HepG2 (cell line): ENCODE results near the gene PUS7. TPM values are rescaled to one million over a fixed set of nuclear protein-coding genes. Genes with fewer than 3 reads are reported as not detected.
A peak's percentile ranks its signal among the peaks of the same experiment; 100 is the strongest.

Experiments used
- CHD2 ChIP-seq: IDR thresholded peaks from 2 replicates; pipeline ENCODE4 v1.6.1; 2011; ENCODE audit warnings: low read depth, low read length, improper control_type of control experiment
- DDIT3 ChIP-seq: sonication (generic); formaldehyde crosslinking; IDR thresholded peaks from 2 replicates; pipeline ENCODE4 v1.4.0; 2020; ENCODE audit warnings: mild to moderate bottlenecking, missing genetic modification reagents
- GATA4 ChIP-seq: sonication (generic); IDR thresholded peaks from 2 replicates; pipeline ENCODE4 v1.6.1; 2016; ENCODE audit warnings: antibody characterized with exemption, low read depth, borderline replicate concordance
- HNF4G ChIP-seq, 2 experiments: sonication (generic) in 1 of 2; formaldehyde crosslinking in 1 of 2; IDR thresholded peaks; 2 replicates each; pipeline versions ENCODE4 v1.4.0 to v1.6.1; 2011 to 2020; ENCODE audit warnings: borderline replicate concordance in 2 of 2, low read depth in 2 of 2, mild to moderate bottlenecking in 2 of 2, low read length in 1 of 2, missing genetic modification reagents in 1 of 2, moderate library complexity in 1 of 2
- HNRNPK ChIP-seq: fragments of 200-400 bp; formaldehyde crosslinking; IDR thresholded peaks from 2 replicates; pipeline ENCODE4 v1.6.1; 2018; ENCODE audit warnings: low read length, low read depth, moderate library complexity, mild to moderate bottlenecking; ENCODE audit not compliant: poor library complexity, severe bottlenecking
- MEF2D ChIP-seq: sonication (generic); formaldehyde crosslinking; IDR thresholded peaks from 2 replicates; pipeline ENCODE4 v1.5.1; 2020; ENCODE audit warnings: mild to moderate bottlenecking, missing genetic modification reagents
- MNT ChIP-seq: fragments of 450-650 bp; IDR thresholded peaks from 2 replicates; pipeline ENCODE4 v1.6.1; 2016
- MXI1 ChIP-seq: IDR thresholded peaks from 3 replicates; pipeline ENCODE4 v1.6.1; 2012; ENCODE audit warnings: low read depth, low read length, inconsistent platforms, borderline replicate concordance
- RORA ChIP-seq: sonication (generic); formaldehyde crosslinking; IDR thresholded peaks from 2 replicates; pipeline ENCODE4 v1.5.0; 2020; ENCODE audit warnings: mild to moderate bottlenecking, missing genetic modification reagents, moderate library complexity
- SNAPC5 ChIP-seq: sonication (generic); formaldehyde crosslinking; IDR thresholded peaks from 2 replicates; pipeline ENCODE4 v1.8.1; 2023; ENCODE audit warnings: mild to moderate bottlenecking, missing genetic modification reagents, borderline replicate concordance
- SP2 ChIP-seq: sonication (generic); formaldehyde crosslinking; IDR thresholded peaks from 2 replicates; pipeline ENCODE4 v1.5.1; 2020; ENCODE audit warnings: mild to moderate bottlenecking, missing genetic modification reagents
- THAP9 ChIP-seq: sonication (generic); formaldehyde crosslinking; IDR thresholded peaks from 2 replicates; pipeline ENCODE4; 2020; ENCODE audit warnings: missing genetic modification reagents, mild to moderate bottlenecking, borderline replicate concordance
- TRAFD1 ChIP-seq: sonication (generic); formaldehyde crosslinking; IDR thresholded peaks from 2 replicates; pipeline ENCODE4 v1.5.1; 2020; ENCODE audit warnings: missing genetic modification reagents, mild to moderate bottlenecking, borderline replicate concordance
- ZFP82 ChIP-seq: sonication (generic); formaldehyde crosslinking; IDR thresholded peaks from 2 replicates; pipeline ENCODE4 v1.5.1; 2020; ENCODE audit warnings: mild to moderate bottlenecking, missing genetic modification reagents, borderline replicate concordance
- ZFYVE20 ChIP-seq: sonication (generic); formaldehyde crosslinking; IDR thresholded peaks from 2 replicates; pipeline ENCODE4 v1.8.0; 2023; ENCODE audit warnings: low read depth, mild to moderate bottlenecking, moderate library complexity, missing genetic modification reagents, borderline replicate concordance
- ZNF251 ChIP-seq: sonication (generic); formaldehyde crosslinking; IDR thresholded peaks from 2 replicates; pipeline ENCODE4 v1.9.0; 2021; ENCODE audit warnings: mild to moderate bottlenecking, missing genetic modification reagents
- ZNF260 ChIP-seq: sonication (generic); formaldehyde crosslinking; IDR thresholded peaks from 2 replicates; pipeline ENCODE4 v1.4.0; 2020; ENCODE audit warnings: missing genetic modification reagents, low read depth, mild to moderate bottlenecking, borderline replicate concordance
- ZNF350 ChIP-seq: sonication (generic); formaldehyde crosslinking; IDR thresholded peaks from 2 replicates; pipeline ENCODE4 v1.4.0; 2020; ENCODE audit warnings: mild to moderate bottlenecking, low read depth, missing genetic modification reagents, borderline replicate concordance
- ZNF414 ChIP-seq: sonication (generic); formaldehyde crosslinking; IDR thresholded peaks from 2 replicates; pipeline ENCODE4 v1.5.0; 2020; ENCODE audit warnings: missing genetic modification reagents
- ZNF670 ChIP-seq: sonication (generic); formaldehyde crosslinking; IDR thresholded peaks from 2 replicates; pipeline ENCODE4 v1.8.0; 2022; ENCODE audit warnings: mild to moderate bottlenecking, missing genetic modification reagents, borderline replicate concordance
- polyA plus RNA-seq, 8 experiments: library from polyadenylated mRNA; depleted of rRNA in 3 of 8; stranded (reverse) in 7 of 8; unstranded in 1 of 8; fragments of >200 nt; fragmentation: Illumina TruSeq in 4 of 8; extraction: Trizol in 4 of 8; gene quantifications; 2 replicates each; pipeline versions ENCODE4 v1.2.1 to v1.2.3, GENCODE V29; 2011 to 2016; ENCODE audit warnings: low read depth in 4 of 8, missing spikeins in 1 of 8, mixed read lengths in 1 of 8; ENCODE audit not compliant: insufficient read depth in 1 of 8
- total RNA-seq, 5 experiments: library from RNA; depleted of rRNA; stranded (reverse); fragments of >200 nt; fragmentation: Illumina TruSeq; extraction: Trizol; gene quantifications; 2 replicates each; pipeline ENCODE4 v1.2.3, GENCODE V29; 2016; ENCODE audit warnings: low read depth in 1 of 5

Gene PUS7
- total and polyA plus RNA-seq, 2 of the 13 experiments (the other 11 are each of a cell fraction or from before 2014, with no cell fraction given) = 14.4 to 41.2 TPM

- TF ChIP-seq THAP9 (CRISPR knock-in tag) (0 out of 2 replicates have a peak, but pooled peaks have one; percentile 30), HNRNPK (no peak), HNF4G (IDR thresholded peaks at IDR 0.05; ENCODE audit: borderline replicate concordance, low read depth, low read length) (no peak), HNF4G (CRISPR knock-in tag; IDR thresholded peaks at IDR 0.05; ENCODE audit: borderline replicate concordance, low read depth) (0 out of 2 replicates have a peak, but pooled peaks have one; percentile 14), ZNF670 (CRISPR knock-in tag) (no peak), RORA (CRISPR knock-in tag) (no peak), MXI1 (peak; percentile 77; the same call in 2 of the 3 replicates), CHD2 (no peak), ZNF350 (CRISPR knock-in tag) (peak; percentile 31; the same call in 1 of the 2 replicates), SP2 (CRISPR knock-in tag) (no peak), MEF2D (CRISPR knock-in tag) (peak; percentile 47; the same call in 1 of the 2 replicates), MNT (0 out of 2 replicates have a peak, but pooled peaks have one; percentile 12), ZNF414 (0 out of 2 replicates have a peak, but pooled peaks have one; percentile 57), ZFYVE20 (CRISPR knock-in tag) (no peak), GATA4 (no peak), ZFP82 (CRISPR knock-in tag) (no peak), TRAFD1 (CRISPR knock-in tag) (no peak), ZNF260 (no peak), ZNF251 (0 out of 2 replicates have a peak, but pooled peaks have one; percentile 73), DDIT3 (CRISPR knock-in tag) (no peak), SNAPC5 (CRISPR knock-in tag) (no peak)
These were observed 899 bp downstream of the PUS7 start (continued) for GRCh38 chr7:105521027-105521716.
